Right lobe of liver (tissue), 6 donors: ENCODE results near the gene RIPOR2. TPM values are rescaled to one million over a fixed set of nuclear protein-coding genes. Genes with fewer than 3 reads are reported as not detected.

ENCODE experiments used
- ATAC-seq, 4 donors: fragments of 200-7000 bp; cut with Tn5 transposase; one replicate each; pipeline ENCODE4 v1.9.1; 2020; ENCODE audit warnings: mild to moderate bottlenecking in 4 of 4, moderate library complexity in 4 of 4
- DNase-seq, 3 donors: peaks; one replicate each; pipeline ENCODE4 v3.0.0-alpha.2; 2020
- H3K27ac ChIP-seq, 3 donors: fragments of 200-600 bp; one replicate each; pipeline ENCODE4 v1.8.0; 2022
- H3K27me3 ChIP-seq, 2 donors: fragments of 200-600 bp; one replicate each; pipeline ENCODE4 v1.8.0; 2022
- H3K36me3 ChIP-seq, 4 donors: fragments of 200-600 bp; sonication (generic) in 1 of 4; one replicate each; pipeline versions ENCODE4 v1.5.1 to v1.8.0; 2017 to 2022; ENCODE audit warnings: control low read depth in 1 of 4
- H3K4me1 ChIP-seq, 4 donors: fragments of 200-600 bp; sonication (generic) in 1 of 4; one replicate each; pipeline versions ENCODE4 v1.5.1 to v1.8.0; 2017 to 2022; ENCODE audit warnings: control low read depth in 1 of 4
- H3K4me3 ChIP-seq, 3 donors: fragments of 200-600 bp; one replicate each; pipeline ENCODE4 v1.8.0; 2022
- H3K9me3 ChIP-seq, 4 donors: fragments of 200-600 bp; sonication (generic) in 1 of 4; one replicate each; pipeline versions ENCODE4 v1.5.1 to v1.8.0; 2017 to 2022; ENCODE audit warnings: control low read depth in 1 of 4
- CTCF ChIP-seq, 4 donors: fragments of 200-600 bp in 3 of 4; fragments of 450-650 bp in 1 of 4; IDR thresholded peaks; one replicate each; pipeline versions ENCODE4 v1.5.1 to v1.8.0; 2016 to 2022; ENCODE audit warnings: antibody characterized with exemption in 4 of 4, mild to moderate bottlenecking in 2 of 4
- POLR2A ChIP-seq: fragments of 450-650 bp; IDR thresholded peaks from one replicate; pipeline ENCODE4 v1.6.1; 2017; ENCODE audit warnings: antibody characterized with exemption, mild to moderate bottlenecking
- WGBS: methylation state at CpG from one replicate; pipeline ENCODE4 v1.1.6; 2018; ENCODE audit warnings: low coverage, low lambda C conversion rate; ENCODE audit not compliant: insufficient coverage; ENCODE audit errors: missing lambda C conversion rate; 5-methylcytosine and 5-hydroxymethylcytosine counted together
- intact Hi-C, 2 donors: fragments of 100-400 bp; cut with DNase I; formaldehyde crosslinking; loops; one replicate each; pipeline versions ENCODE4 v1.11.2 to v1.14.1; 2022
- total RNA-seq, 6 experiments: library from RNA; depleted of rRNA in 2 of 6; stranded (reverse); fragments of >200 nt in 2 of 6; fragmentation: NEBNext Ultra II Directional in 3 of 6; extraction: Animal tissue kit (Norgen Biotek cat#: 25700) in 3 of 6; gene quantifications; one replicate each; pipeline versions ENCODE4 v1.1.0 to v1.2.4, GENCODE V29; 2016 to 2023
- donor health status: DM: no; HTN: yes; CAD: no.
- donor health status: DM: no; HTN: no; CAD: no.
- donor health status: DM: no; HTN: no; CAD: no.
- donor health status: DM: no; HTN: yes; CAD: no.
- donor health status: DM: no; HTN: yes; CAD: no.

The RIPOR2 gene
- total RNA-seq, 6 experiments from 2014 or later, result 1.8 to 4.6 (median 3.5) TPM

DNA sequence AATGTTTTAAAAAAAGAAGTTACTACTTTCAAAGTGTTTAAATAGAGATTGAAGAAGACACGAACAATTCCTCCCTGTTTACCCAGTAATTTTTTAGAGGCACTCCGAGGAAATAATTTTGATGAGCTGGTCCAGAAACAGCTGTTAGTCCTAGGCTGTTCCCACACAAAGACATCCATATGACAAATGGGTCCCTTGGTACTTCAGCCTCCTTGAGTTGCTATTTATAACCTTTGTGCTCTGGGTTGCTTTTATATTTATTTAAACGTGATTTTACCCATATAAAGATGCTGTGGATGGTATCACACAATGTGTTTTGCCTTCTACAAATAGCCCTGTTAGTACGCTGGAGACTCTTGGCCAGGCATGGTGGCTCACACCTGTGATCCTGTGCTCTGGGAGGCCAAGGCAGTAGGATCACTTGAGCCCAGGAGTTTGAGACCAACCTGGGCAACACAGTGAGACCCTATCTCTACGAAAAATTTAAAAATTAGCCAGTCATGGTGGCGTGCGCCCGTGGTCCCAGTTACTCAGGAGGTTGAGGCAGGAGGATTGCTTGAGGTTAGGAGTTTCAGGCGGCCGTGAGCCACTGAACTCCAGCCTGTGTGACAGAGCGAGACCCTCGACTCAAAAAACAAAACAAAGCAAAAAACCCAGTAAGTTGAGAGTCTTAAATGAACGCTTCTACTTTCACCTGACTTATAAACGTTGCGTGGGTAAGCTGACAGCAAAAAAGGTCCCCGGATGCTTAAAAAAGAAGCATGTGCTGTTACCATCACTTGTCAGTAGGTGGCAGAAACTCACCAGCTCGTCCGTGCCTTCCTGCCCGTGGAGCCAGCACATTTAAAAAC lies 80.1 kb downstream of the RIPOR2 start:
- ATAC-seq (peak; percentile 88 to 91 (median 88)), DNase-seq (peak in 1 of 3 donors; percentile 45)
- Histone ChIP-seq H3K4me1 (peaks cover 0 to 5% (median 0%) of the 10 kb centered on the region in 4 donors), H3K27ac (no peak overlapping the region), H3K27me3 (no peaks in the 10 kb centered on the region), H3K36me3 (no peaks in the 10 kb centered on the region), H3K9me3 (no peaks in the 10 kb centered on the region), H3K4me3 (no peak overlapping the region)
- 33% methylated on average over 18 of the region's 19 CpGs for WGBS
- intact Hi-C loops, result loop anchor here in 1 of 2 donors (5.0 kb wide), 1 partner anchor 212 kb away; no protein-coding TSS in a partner anchor
- TF ChIP-seq CTCF (IDR thresholded peaks at IDR 0.05) (peak; percentile 84 to 87 (median 85)), POLR2A (no peak)

- TF ChIP-seq POLR2A (no peak), CTCF (IDR thresholded peaks at IDR 0.05) (no peak)
- Histone ChIP-seq H3K27ac (no peak overlapping the region), H3K4me1 (peaks cover 0 to 5% (median 0%) of the 10 kb centered on the region in 4 donors), H3K4me3 (no peak overlapping the region), H3K27me3 (no peaks in the 10 kb centered on the region), H3K9me3 (no peaks in the 10 kb centered on the region), H3K36me3 (no peaks in the 10 kb centered on the region)
- intact Hi-C loops, result no loop called here
- DNase-seq (no peak), ATAC-seq (no peak)
- WGBS, result 48% methylated on average over 3 of the region's 3 CpGs
These were observed 81.6 kb downstream of the RIPOR2 start for GRCh38 chr6:24854077-24854666.

DNA sequence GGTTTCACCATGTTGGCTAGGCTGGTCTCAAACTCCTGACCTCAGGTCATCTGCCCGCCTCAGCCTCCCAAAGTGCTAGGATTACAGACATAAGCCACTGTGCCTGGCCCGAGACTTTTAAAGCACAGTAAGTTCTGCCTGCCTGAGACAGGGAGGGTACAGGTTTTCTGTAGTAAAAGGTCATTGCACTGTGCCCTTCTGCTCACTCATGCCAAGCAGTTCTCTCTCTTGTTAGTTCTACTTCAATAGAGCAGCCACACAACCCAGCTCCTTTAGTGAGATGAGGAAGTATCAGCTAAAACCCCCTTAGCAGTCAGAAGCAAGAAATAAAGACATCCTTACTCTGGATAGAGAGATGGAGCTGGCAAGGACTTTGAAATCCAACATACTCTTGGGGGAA lies 84.7 kb downstream of the RIPOR2 start:
- no peaks in the 10 kb centered on the region for H3K27me3 ChIP-seq
- intact Hi-C loops, result no loop called here
- DNase-seq (no peak), ATAC-seq (peak in 2 of 4 donors; percentile 54 to 63)
- no peak overlapping the region for H3K27ac ChIP-seq
- no peaks in the 10 kb centered on the region for H3K36me3 ChIP-seq
- H3K4me3 ChIP-seq, result no peak overlapping the region
- H3K9me3 ChIP-seq, result no peaks in the 10 kb centered on the region
- no peaks in the 10 kb centered on the region for H3K4me1 ChIP-seq
- no peak for TF ChIP-seq POLR2A
- TF ChIP-seq CTCF (IDR thresholded peaks at IDR 0.05), result no peak
- no CpG with 5 or more reads among the region's 2 CpGs for WGBS

DNA sequence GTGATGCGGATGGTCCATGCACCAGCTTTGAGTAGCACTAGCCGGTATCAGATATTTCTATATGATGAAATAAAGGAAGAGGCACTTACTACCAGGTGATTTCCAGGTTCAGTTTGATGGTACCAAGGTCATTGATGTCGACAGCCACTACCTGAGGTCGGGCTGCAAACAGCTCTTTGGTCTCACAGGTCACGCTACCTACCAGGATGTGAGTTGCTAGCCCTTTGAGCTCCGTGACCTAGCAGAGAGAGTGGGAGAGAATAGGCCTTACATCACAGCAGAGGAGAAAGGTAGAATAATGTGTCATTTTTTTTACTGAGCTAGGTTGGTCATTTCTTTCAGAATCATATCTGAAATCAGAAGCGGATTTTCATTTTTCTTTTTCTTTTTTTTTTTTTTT lies 86.0 kb downstream of the RIPOR2 start:
- Histone ChIP-seq H3K4me1 (no peaks in the 10 kb centered on the region), H3K27me3 (no peaks in the 10 kb centered on the region), H3K27ac (no peak overlapping the region), H3K9me3 (no peaks in the 10 kb centered on the region), H3K36me3 (no peaks in the 10 kb centered on the region), H3K4me3 (no peak overlapping the region)
- DNase-seq (no peak), ATAC-seq (peak in 1 of 4 donors; percentile 26)
- TF ChIP-seq CTCF (IDR thresholded peaks at IDR 0.05) (no peak), POLR2A (no peak)
- intact Hi-C loops, result no loop called here
- WGBS, result 60% methylated on average over 5 of the region's 7 CpGs
